ENCODE data around the gene VANGL2.
"Not testable (repeated sequence)": the region's sequence is repeated elsewhere in the genome, so short reads cannot be mapped to it uniquely, and the experiment has no call there.

VANGL2 gene

GRCh38 chr1:160370561-160371345, 29.6 kb upstream of the VANGL2 start:
- DNase-seq: no peak

GRCh38 chr1:160371346-160371631, 29.1 kb upstream of the VANGL2 start:
- no peak for DNase-seq

GRCh38 chr1:160371756-160372155, 28.6 kb upstream of the VANGL2 start:
- DNase-seq: no peak

- DNase-seq: no peak
Measured at GRCh38 chr1:160373696-160374095, 26.7 kb upstream of the VANGL2 start.

GRCh38 chr1:160374306-160375110, 25.9 kb upstream of the VANGL2 start:
- no peak for DNase-seq

- DNase-seq: peak in 1 of 2 donors; percentile 14
Measured at GRCh38 chr1:160375788-160376524, 24.4 kb upstream of the VANGL2 start.

GRCh38 chr1:160376525-160377131, 23.7 kb upstream of the VANGL2 start:
- DNase-seq: peak; percentile 43 to 67

- no peak for DNase-seq
Measured at GRCh38 chr1:160377585-160378206, 22.7 kb upstream of the VANGL2 start.

GRCh38 chr1:160384812-160385211, 15.6 kb upstream of the VANGL2 start:
- not testable (repeated sequence) for DNase-seq

GRCh38 chr1:160388406-160388805, 12.0 kb upstream of the VANGL2 start:
- not testable (repeated sequence) for DNase-seq

- DNase-seq: no peak
Measured at GRCh38 chr1:160394673-160395072, 5.7 kb upstream of the VANGL2 start.

GRCh38 chr1:160397651-160398050, 2.7 kb upstream of the VANGL2 start:
- no peak for DNase-seq

GRCh38 chr1:160398823-160399222, 1.5 kb upstream of the VANGL2 start:
- no peak for DNase-seq

GRCh38 chr1:160399544-160400222, 681 bp upstream of the VANGL2 start:
- no peak for DNase-seq

GRCh38 chr1:160400646-160401486, 502 bp downstream of the VANGL2 start:
- peak in 1 of 2 donors; percentile 2 for DNase-seq

- no peak for DNase-seq
Measured at GRCh38 chr1:160401487-160401805, 1.1 kb downstream of the VANGL2 start.

- DNase-seq: no peak
Measured at GRCh38 chr1:160402001-160402795, 1.8 kb downstream of the VANGL2 start.

GRCh38 chr1:160403244-160403643, 2.9 kb downstream of the VANGL2 start:
- no peak for DNase-seq

GRCh38 chr1:160404094-160404493, 3.7 kb downstream of the VANGL2 start:
- no peak for DNase-seq

- DNase-seq: no peak
Measured at GRCh38 chr1:160405331-160405877, 5.0 kb downstream of the VANGL2 start.
